Parathyroid adenoma (tissue), 2 donors: ENCODE data around the gene CEP350.

Source experiments
- H2AFZ ChIP-seq: fragments of 300-600 bp; sonication (generic); one replicate; pipeline ENCODE4 v1.7.0; 2017; ENCODE audit warnings: antibody characterized with exemption, mild to moderate bottlenecking
- H3K27ac ChIP-seq: fragments of 300-600 bp; sonication (generic); one replicate; pipeline ENCODE4 v1.7.0; 2017
- H3K27me3 ChIP-seq: fragments of 300-600 bp; sonication (generic); one replicate; pipeline ENCODE4 v1.7.0; 2017; ENCODE audit warnings: low read length; ENCODE audit not compliant: control insufficient read depth, insufficient read depth
- H3K36me3 ChIP-seq: fragments of 300-600 bp; sonication (generic); one replicate; pipeline ENCODE4 v1.7.0; 2017; ENCODE audit warnings: low read length; ENCODE audit not compliant: control insufficient read depth, insufficient read depth
- H3K4me1 ChIP-seq: fragments of 300-600 bp; sonication (generic); one replicate; pipeline ENCODE4 v1.7.0; 2017; ENCODE audit warnings: control low read depth
- H3K4me2 ChIP-seq: fragments of 300-600 bp; sonication (generic); one replicate; pipeline ENCODE4 v1.7.0; 2017; ENCODE audit warnings: low read length
- H3K4me3 ChIP-seq: fragments of 300-600 bp; sonication (generic); one replicate; pipeline ENCODE4 v1.7.0; 2017; ENCODE audit warnings: low read depth, low read length
- H3K79me2 ChIP-seq: fragments of 300-600 bp; sonication (generic); one replicate; pipeline ENCODE4 v1.7.0; 2017; ENCODE audit warnings: control low read depth
- H3K9ac ChIP-seq: fragments of 300-600 bp; sonication (generic); one replicate; pipeline ENCODE4 v1.7.0; 2017; ENCODE audit warnings: mild to moderate bottlenecking
- H3K9me3 ChIP-seq: fragments of 300-600 bp; sonication (generic); one replicate; pipeline ENCODE4 v1.7.0; 2017; ENCODE audit warnings: low read length; ENCODE audit not compliant: control insufficient read depth
- TF ChIP-seq, protein P1 (sequence below): fragments of 300-600 bp; sonication (generic); IDR thresholded peaks from one replicate; pipeline ENCODE4 v1.7.0; 2017; ENCODE audit warnings: antibody characterized with exemption, mild to moderate bottlenecking
- donor health status: primary hyperparathyroidism.

Gene CEP350

GRCh38 chr1:180154003-180154324 is 199.4 kb downstream of the CEP350 start:
- peak overlapping the region; percentile 11 for H3K9ac ChIP-seq
- H2AFZ ChIP-seq = peak overlapping the region; percentile 94
- H3K27me3 ChIP-seq = no peaks in the 10 kb centered on the region
- peak overlapping the region; percentile 90 for H3K4me3 ChIP-seq
- H3K4me2 ChIP-seq = peak overlapping the region; percentile 98
- H3K4me1 ChIP-seq = no peaks in the 10 kb centered on the region
- H3K36me3 ChIP-seq = no peaks in the 10 kb centered on the region
- TF ChIP-seq, protein P1, sequence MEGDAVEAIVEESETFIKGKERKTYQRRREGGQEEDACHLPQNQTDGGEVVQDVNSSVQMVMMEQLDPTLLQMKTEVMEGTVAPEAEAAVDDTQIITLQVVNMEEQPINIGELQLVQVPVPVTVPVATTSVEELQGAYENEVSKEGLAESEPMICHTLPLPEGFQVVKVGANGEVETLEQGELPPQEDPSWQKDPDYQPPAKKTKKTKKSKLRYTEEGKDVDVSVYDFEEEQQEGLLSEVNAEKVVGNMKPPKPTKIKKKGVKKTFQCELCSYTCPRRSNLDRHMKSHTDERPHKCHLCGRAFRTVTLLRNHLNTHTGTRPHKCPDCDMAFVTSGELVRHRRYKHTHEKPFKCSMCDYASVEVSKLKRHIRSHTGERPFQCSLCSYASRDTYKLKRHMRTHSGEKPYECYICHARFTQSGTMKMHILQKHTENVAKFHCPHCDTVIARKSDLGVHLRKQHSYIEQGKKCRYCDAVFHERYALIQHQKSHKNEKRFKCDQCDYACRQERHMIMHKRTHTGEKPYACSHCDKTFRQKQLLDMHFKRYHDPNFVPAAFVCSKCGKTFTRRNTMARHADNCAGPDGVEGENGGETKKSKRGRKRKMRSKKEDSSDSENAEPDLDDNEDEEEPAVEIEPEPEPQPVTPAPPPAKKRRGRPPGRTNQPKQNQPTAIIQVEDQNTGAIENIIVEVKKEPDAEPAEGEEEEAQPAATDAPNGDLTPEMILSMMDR = no peak
- no peaks in the 10 kb centered on the region for H3K9me3 ChIP-seq
- H3K27ac ChIP-seq = peak overlapping the region; percentile 74
- no peaks in the 10 kb centered on the region for H3K79me2 ChIP-seq

DNA sequence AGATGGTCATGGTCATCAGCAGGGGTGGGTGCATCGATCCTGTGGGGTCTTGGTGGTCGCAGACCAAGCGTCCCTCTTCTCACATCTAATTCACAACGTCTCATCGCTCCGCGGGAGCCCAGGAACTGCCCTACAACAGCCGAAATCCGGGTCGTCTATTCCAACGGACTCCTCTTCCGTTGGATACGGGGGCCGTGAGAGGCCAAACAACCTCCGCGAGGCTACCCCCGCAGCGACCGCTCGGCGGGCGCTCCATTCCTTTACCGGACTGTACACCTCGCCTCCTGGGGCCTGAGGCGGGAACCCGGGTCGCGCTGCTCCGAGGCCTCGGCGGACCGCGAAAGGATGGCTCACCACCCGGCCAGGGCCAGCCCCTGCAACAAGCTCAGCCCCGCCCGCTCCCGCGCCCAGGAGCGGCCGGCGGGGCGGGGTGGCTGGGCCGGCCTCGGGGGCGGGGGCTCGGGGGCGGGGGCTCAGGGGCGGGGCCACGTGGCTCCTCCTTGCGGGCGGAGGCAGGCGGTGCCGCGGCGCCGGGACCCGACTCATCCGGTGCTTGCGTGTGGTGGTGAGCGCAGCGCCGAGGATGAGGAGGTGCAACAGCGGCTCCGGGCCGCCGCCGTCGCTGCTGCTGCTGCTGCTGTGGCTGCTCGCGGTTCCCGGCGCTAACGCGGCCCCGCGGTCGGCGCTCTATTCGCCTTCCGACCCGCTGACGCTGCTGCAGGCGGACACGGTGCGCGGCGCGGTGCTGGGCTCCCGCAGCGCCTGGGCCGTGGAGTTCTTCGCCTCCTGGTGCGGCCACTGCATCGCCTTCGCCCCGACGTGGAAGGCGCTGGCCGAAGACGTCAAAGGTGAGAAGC is 199.9 kb downstream of the CEP350 start, which contains the start of gene QSOX1:
Gene QSOX1 (plus strand): TSS at position 545 of the 857 bp plus-strand sequence. CDS start 39 bp downstream, at position 584.
- Histone ChIP-seq H3K9me3 (no peaks in the 10 kb centered on the region), H3K79me2 (no peaks in the 10 kb centered on the region), H2AFZ (peak within 1 kb of the TSS; percentile 94), H3K4me2 (peak within 1 kb of the TSS; percentile 98), H3K4me3 (peak within 1 kb of the TSS; percentile 90), H3K27ac (peak within 1 kb of the TSS; percentile 74), H3K27me3 (no peaks in the 10 kb centered on the region), H3K36me3 (no peaks in the 10 kb centered on the region), H3K9ac (peak within 1 kb of the TSS; percentile 53), H3K4me1 (no peaks in the 10 kb centered on the region)
- TF ChIP-seq, protein P1 = no peak

DNA sequence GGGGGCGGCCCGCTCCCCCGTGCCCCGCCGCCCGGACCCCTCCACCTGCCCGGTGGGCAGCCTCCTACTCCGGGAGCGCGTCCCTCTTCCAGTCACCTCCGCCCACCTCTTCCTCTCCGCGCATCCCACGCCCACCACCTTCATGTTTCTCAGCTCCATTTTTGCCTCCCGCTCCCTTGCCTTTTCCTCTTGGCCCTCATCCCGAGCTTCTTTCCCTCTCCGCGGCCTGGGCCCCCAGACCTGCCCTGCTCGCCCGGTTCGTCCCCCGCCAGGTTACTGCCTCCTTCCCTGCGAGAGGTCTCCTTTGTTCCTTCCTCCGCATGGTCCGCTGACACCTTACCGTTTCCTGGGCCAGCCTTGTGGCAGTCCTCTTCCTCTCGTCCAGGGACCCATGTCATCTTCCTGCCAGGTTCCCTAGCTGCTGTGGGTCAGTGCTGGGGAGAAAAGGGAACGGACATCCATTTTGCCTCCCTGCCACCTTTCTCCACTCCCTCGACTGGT is 200.6 kb downstream of the CEP350 start:
- Histone ChIP-seq H2AFZ (peak overlapping the region; percentile 85), H3K36me3 (no peaks in the 10 kb centered on the region), H3K27me3 (no peaks in the 10 kb centered on the region), H3K9ac (peak overlapping the region; percentile 53), H3K79me2 (no peaks in the 10 kb centered on the region), H3K4me2 (peak overlapping the region; percentile 88), H3K27ac (peak overlapping the region; percentile 47), H3K9me3 (no peaks in the 10 kb centered on the region), H3K4me1 (no peaks in the 10 kb centered on the region), H3K4me3 (peak overlapping the region; percentile 90)
- TF ChIP-seq, protein P1 = no peak

- Histone ChIP-seq H3K36me3 (no peaks in the 10 kb centered on the region), H2AFZ (no peak overlapping the region), H3K27ac (no peak overlapping the region), H3K4me2 (no peak overlapping the region), H3K9ac (no peak overlapping the region), H3K4me1 (no peaks in the 10 kb centered on the region), H3K27me3 (no peaks in the 10 kb centered on the region), H3K79me2 (no peaks in the 10 kb centered on the region), H3K9me3 (no peaks in the 10 kb centered on the region), H3K4me3 (no peak overlapping the region)
- TF ChIP-seq, protein P1 = no peak
Observed at GRCh38 chr1:180156201-180156600, 201.6 kb downstream of the CEP350 start.
